K562 (cell line): Measurements from ENCODE around the gene LPAR5. TPM values are rescaled to one million over a fixed set of nuclear protein-coding genes. Genes with fewer than 3 reads are reported as not detected.

Source experiments
- ADNP ChIP-seq: fragments of 200-800 bp; sonication (Bioruptor generic); IDR thresholded peaks from 2 replicates; pipeline ENCODE4 v1.6.1; 2016; ENCODE audit warnings: missing genetic modification characterization, missing compliant biosample characterization
- FIP1L1 ChIP-seq: fragments of 200-400 bp; formaldehyde crosslinking; IDR thresholded peaks from 2 replicates; pipeline ENCODE4 v1.6.1; 2018; ENCODE audit warnings: mild to moderate bottlenecking, low read depth, low read length; ENCODE audit not compliant: poor library complexity, severe bottlenecking
- FOXK1 ChIP-seq: sonication (generic); formaldehyde crosslinking; IDR thresholded peaks from 2 replicates; pipeline ENCODE4 v1.8.0; 2022; ENCODE audit warnings: missing genetic modification reagents, mild to moderate bottlenecking, borderline replicate concordance
- FOXP1 ChIP-seq: sonication (generic); formaldehyde crosslinking; IDR thresholded peaks from 2 replicates; pipeline ENCODE4 v1.8.0; 2022; ENCODE audit warnings: mild to moderate bottlenecking, missing genetic modification reagents
- HIVEP1 ChIP-seq: fragments of 250-450 bp; sonication (Bioruptor Pico); IDR thresholded peaks from 2 replicates; pipeline ENCODE4 v1.4.0; 2020; ENCODE audit warnings: mild to moderate bottlenecking
- HNRNPUL1 ChIP-seq: fragments of 200-400 bp; formaldehyde crosslinking; IDR thresholded peaks from 2 replicates; pipeline ENCODE4 v1.6.1; 2017; ENCODE audit warnings: low read length
- LARP7 ChIP-seq: fragments of 450-650 bp; IDR thresholded peaks from 2 replicates; pipeline ENCODE4 v1.6.1; 2016
- PATZ1 ChIP-seq: fragments of 250-450 bp; sonication (Bioruptor Pico); IDR thresholded peaks from 2 replicates; pipeline ENCODE4 v1.5.0; 2020; ENCODE audit warnings: mild to moderate bottlenecking, borderline replicate concordance
- POLR2AphosphoS5 ChIP-seq: IDR thresholded peaks from 2 replicates; pipeline ENCODE4 v1.6.1; 2011; ENCODE audit warnings: mild to moderate bottlenecking, low read depth, low read length, moderate library complexity; ENCODE audit not compliant: control insufficient read depth, insufficient read depth
- POLR2B ChIP-seq: fragments of 450-650 bp; IDR thresholded peaks from 2 replicates; pipeline ENCODE4 v1.6.1; 2018; ENCODE audit warnings: low read depth; ENCODE audit not compliant: partially characterized antibody
- RBM34 ChIP-seq: fragments of 200-400 bp; formaldehyde crosslinking; IDR thresholded peaks from 2 replicates; pipeline ENCODE4 v1.6.1; 2018; ENCODE audit warnings: low read length, borderline replicate concordance; ENCODE audit not compliant: insufficient read depth
- TAF7 ChIP-seq: fragments of 450-650 bp; IDR thresholded peaks from 2 replicates; pipeline ENCODE4 v1.6.1; 2016; ENCODE audit warnings: missing genetic modification characterization, missing compliant biosample characterization
- USF1 ChIP-seq: sonication (generic); formaldehyde crosslinking; IDR thresholded peaks from 2 replicates; pipeline ENCODE4 v1.9.0; 2022; ENCODE audit warnings: mild to moderate bottlenecking, missing genetic modification reagents
- ZKSCAN8 ChIP-seq: fragments of 200-800 bp; sonication (Bioruptor generic); IDR thresholded peaks from 2 replicates; pipeline ENCODE4 v1.6.1; 2016; ENCODE audit warnings: missing genetic modification characterization, missing compliant biosample characterization
- ZNF507 ChIP-seq: conservative IDR thresholded peaks from 2 replicates; pipeline ENCODE4 v1.6.1; 2017; ENCODE audit warnings: missing genetic modification characterization, missing compliant biosample characterization
- ZZZ3 ChIP-seq: fragments of 450-650 bp; IDR thresholded peaks from 2 replicates; pipeline ENCODE4 v1.6.1; 2016; ENCODE audit warnings: antibody characterized with exemption, mild to moderate bottlenecking, moderate library complexity
- polyA plus RNA-seq, 8 experiments: library from polyadenylated mRNA; depleted of rRNA in 4 of 8; stranded (reverse) in 5 of 8; unstranded in 3 of 8; fragments of >200 nt; fragmentation: Nextera tagmentation in 2 of 8; fragmentation: Illumina TruSeq in 1 of 8; extraction: Ambion mirVana in 2 of 8; extraction: Trizol in 1 of 8; gene quantifications; 2 replicates each; pipeline versions ENCODE4 v1.2.1 to v1.2.3, GENCODE V29; 2011 to 2014; ENCODE audit warnings: inconsistent platforms in 1 of 8, missing spikeins in 1 of 8
- total RNA-seq, 7 experiments: library from RNA; depleted of rRNA in 6 of 7; stranded (reverse); fragments of >200 nt in 6 of 7; fragmentation: Illumina TruSeq in 2 of 7; extraction: Trizol in 2 of 7; gene quantifications; 2 replicates each; pipeline versions ENCODE4 v1.2.1 to v1.2.3, GENCODE V29; 2011 to 2021; ENCODE audit warnings: low replicate concordance in 1 of 7
- TF ChIP-seq, protein P1 (sequence below), 2 experiments: fragments of 450-650 bp; conservative IDR thresholded peaks; 2 replicates each; pipeline ENCODE4 v1.6.1; 2017; ENCODE audit warnings: mild to moderate bottlenecking in 2 of 2, moderate library complexity in 2 of 2
- TF ChIP-seq, protein P2 (sequence below), 2 experiments: IDR thresholded peaks; 2 replicates each; pipeline ENCODE4 v1.6.1; 2012; ENCODE audit warnings: improper control_type of control experiment in 2 of 2, low read depth in 2 of 2, low read length in 2 of 2, borderline replicate concordance in 1 of 2
- TF ChIP-seq, protein P3 (sequence below): fragments of 250-450 bp; sonication (Bioruptor Pico); IDR thresholded peaks from 2 replicates; pipeline ENCODE4 v1.8.0; 2022; ENCODE audit warnings: inconsistent platforms, mild to moderate bottlenecking, moderate library complexity, borderline replicate concordance

LPAR5 gene
- total and polyA plus RNA-seq, 9 of the 15 experiments (the other 6 are each of a cell fraction or from before 2014, with no cell fraction given): 1.3 to 11.7 (median 3.6) TPM

DNA sequence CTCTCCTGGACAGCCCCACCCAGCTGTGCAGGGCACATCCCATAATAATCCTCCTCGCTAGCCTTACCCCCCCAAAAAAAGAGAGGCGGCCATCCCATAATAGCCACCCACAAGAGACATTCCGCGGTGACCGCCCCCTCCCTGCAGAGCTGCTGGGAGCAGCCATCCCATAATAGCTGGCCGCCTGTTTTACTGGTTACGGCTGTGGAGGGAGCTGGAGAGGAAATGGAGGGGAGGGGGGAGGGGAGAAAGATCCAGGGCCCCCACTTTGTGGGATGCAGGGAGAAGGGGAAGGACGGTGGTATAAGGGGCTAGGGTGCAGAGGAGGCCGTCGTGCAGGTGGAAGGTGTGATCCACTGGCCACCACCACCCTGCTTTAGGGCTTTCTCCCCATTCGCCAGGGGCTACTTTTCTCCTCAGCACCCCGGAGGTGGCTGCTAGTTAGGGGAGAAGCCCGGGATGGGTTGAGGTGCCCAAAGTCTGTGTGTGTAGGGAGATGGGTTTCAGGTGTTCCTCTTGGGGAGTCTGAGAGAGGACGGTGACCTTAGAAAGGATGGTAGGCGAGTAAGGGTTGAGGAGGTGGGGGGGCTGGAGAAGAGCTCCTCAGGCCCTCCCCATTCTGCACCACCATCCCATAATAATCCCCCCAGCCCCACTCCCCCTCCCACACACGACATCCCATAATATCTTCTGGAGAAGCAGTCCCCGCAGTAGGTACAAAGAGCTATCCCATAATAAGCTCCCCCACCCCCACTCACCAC lies 22.6 kb downstream of the LPAR5 start (continued):
- TF ChIP-seq HNRNPUL1 (no peak), USF1 (no peak), HIVEP1 (no peak), POLR2AphosphoS5 (0 out of 2 replicates have a peak, but pooled peaks have one; percentile 46), FOXP1 (CRISPR knock-in tag) (no peak), FOXK1 (CRISPR knock-in tag) (no peak), ADNP (tag) (no peak; the same call in 1 of the 2 replicates), PATZ1 (CRISPR knock-in tag) (0 out of 2 replicates have a peak, but pooled peaks have one; percentile 24), RBM34 (no peak), POLR2B (peak; percentile 47), ZKSCAN8 (CRISPR knock-in tag) (0 out of 2 replicates have a peak, but pooled peaks have one; percentile 41), TAF7 (tag) (peak; percentile 43), ZZZ3 (no peak), FIP1L1 (no peak), LARP7 (peak; percentile 72; the same call in 1 of the 2 replicates), ZNF507 (no peak)
- TF ChIP-seq, protein P1, sequence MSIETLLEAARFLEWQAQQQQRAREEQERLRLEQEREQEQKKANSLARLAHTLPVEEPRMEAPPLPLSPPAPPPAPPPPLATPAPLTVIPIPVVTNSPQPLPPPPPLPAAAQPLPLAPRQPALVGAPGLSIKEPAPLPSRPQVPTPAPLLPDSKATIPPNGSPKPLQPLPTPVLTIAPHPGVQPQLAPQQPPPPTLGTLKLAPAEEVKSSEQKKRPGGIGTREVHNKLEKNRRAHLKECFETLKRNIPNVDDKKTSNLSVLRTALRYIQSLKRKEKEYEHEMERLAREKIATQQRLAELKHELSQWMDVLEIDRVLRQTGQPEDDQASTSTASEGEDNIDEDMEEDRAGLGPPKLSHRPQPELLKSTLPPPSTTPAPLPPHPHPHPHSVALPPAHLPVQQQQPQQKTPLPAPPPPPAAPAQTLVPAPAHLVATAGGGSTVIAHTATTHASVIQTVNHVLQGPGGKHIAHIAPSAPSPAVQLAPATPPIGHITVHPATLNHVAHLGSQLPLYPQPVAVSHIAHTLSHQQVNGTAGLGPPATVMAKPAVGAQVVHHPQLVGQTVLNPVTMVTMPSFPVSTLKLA (conservative IDR thresholded peaks at IDR 0.05): no peak
- TF ChIP-seq, protein P2, sequence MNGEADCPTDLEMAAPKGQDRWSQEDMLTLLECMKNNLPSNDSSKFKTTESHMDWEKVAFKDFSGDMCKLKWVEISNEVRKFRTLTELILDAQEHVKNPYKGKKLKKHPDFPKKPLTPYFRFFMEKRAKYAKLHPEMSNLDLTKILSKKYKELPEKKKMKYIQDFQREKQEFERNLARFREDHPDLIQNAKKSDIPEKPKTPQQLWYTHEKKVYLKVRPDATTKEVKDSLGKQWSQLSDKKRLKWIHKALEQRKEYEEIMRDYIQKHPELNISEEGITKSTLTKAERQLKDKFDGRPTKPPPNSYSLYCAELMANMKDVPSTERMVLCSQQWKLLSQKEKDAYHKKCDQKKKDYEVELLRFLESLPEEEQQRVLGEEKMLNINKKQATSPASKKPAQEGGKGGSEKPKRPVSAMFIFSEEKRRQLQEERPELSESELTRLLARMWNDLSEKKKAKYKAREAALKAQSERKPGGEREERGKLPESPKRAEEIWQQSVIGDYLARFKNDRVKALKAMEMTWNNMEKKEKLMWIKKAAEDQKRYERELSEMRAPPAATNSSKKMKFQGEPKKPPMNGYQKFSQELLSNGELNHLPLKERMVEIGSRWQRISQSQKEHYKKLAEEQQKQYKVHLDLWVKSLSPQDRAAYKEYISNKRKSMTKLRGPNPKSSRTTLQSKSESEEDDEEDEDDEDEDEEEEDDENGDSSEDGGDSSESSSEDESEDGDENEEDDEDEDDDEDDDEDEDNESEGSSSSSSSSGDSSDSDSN (IDR thresholded peaks at IDR 0.05; ENCODE audit: borderline replicate concordance in 1 of 2, low read depth in 2 of 2, low read length in 2 of 2): no peak
- TF ChIP-seq, protein P3, sequence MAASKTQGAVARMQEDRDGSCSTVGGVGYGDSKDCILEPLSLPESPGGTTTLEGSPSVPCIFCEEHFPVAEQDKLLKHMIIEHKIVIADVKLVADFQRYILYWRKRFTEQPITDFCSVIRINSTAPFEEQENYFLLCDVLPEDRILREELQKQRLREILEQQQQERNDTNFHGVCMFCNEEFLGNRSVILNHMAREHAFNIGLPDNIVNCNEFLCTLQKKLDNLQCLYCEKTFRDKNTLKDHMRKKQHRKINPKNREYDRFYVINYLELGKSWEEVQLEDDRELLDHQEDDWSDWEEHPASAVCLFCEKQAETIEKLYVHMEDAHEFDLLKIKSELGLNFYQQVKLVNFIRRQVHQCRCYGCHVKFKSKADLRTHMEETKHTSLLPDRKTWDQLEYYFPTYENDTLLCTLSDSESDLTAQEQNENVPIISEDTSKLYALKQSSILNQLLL (CRISPR knock-in tag): no peak
